Measurements from ENCODE around the gene RBMS3.

- no peak for TF ChIP-seq CTCF (IDR thresholded peaks at IDR 0.05 in 2 of 3, conservative IDR thresholded peaks at IDR 0.05 in 1 of 3; ENCODE audit: borderline replicate concordance in 1 of 3, insufficient read depth in 1 of 3, low read depth in 2 of 3, low read length in 2 of 3)
- TF ChIP-seq POLR2AphosphoS5 (IDR thresholded peaks at IDR 0.05; ENCODE audit: low read depth, low read length) = no peak
- no peak for TF ChIP-seq POLR2A (IDR thresholded peaks at IDR 0.05; ENCODE audit: borderline replicate concordance, extremely low read depth, insufficient read depth, insufficient read length)
- no peak for TF ChIP-seq JUND (IDR thresholded peaks at IDR 0.05)
- no peak for TF ChIP-seq ZBTB33 (IDR thresholded peaks at IDR 0.05; ENCODE audit: extremely low read depth, insufficient replicate concordance, low read length)
These were observed 9.7 kb downstream of the RBMS3 start for GRCh38 chr3:29290596-29290995.

Measured in HCT116 (cell line).